ENCODE results near the gene MACF1. TPM values are rescaled to one million over a fixed set of nuclear protein-coding genes. Genes with fewer than 3 reads are reported as not detected.

MACF1 gene
- total RNA-seq, 4 donors from 2014 or later, result 82.1 to 247 (median 154) TPM

- Histone ChIP-seq H3K27me3 (no peaks in the 10 kb centered on the region), H3K4me1 (peaks cover 16 to 67% (median 37%) of the 10 kb centered on the region in 3 donors), H3K36me3 (no peaks in the 10 kb centered on the region), H3K9me3 (no peaks in the 10 kb centered on the region), H3K27ac (peak overlapping the region; percentile 1 to 71 (median 70)), H3K4me3 (no peak overlapping the region)
- DNase-seq, result no peak
- 16 to 27% methylated on average over 2 of the region's 2 CpGs for WGBS, 2 donors
- no peak for TF ChIP-seq POLR2A (IDR thresholded peaks at IDR 0.05)
- TF ChIP-seq CTCF (IDR thresholded peaks at IDR 0.05), result no peak
- intact Hi-C loops (cut with DNase I), result no loop called here
These were observed 30.5 kb upstream of the MACF1 start for GRCh38 chr1:39173995-39174380.

GRCh38 chr1:39174390-39175081, 30.0 kb upstream of the MACF1 start:
- no peaks in the 10 kb centered on the region for H3K36me3 ChIP-seq
- H3K4me1 ChIP-seq, result peaks cover 16 to 71% (median 37%) of the 10 kb centered on the region in 3 donors
- no peaks in the 10 kb centered on the region for H3K27me3 ChIP-seq
- no peak overlapping the region for H3K4me3 ChIP-seq
- intact Hi-C loops (cut with DNase I), result no loop called here
- TF ChIP-seq POLR2A (IDR thresholded peaks at IDR 0.05) (no peak), CTCF (IDR thresholded peaks at IDR 0.05) (no peak)
- no peak for DNase-seq
- H3K27ac ChIP-seq, result peak overlapping the region in 3 of 4 donors; percentile 68 to 71 (median 71)
- 65 to 67% methylated on average over 5 of the region's 5 CpGs for WGBS, 2 donors
- no peaks in the 10 kb centered on the region for H3K9me3 ChIP-seq

GRCh38 chr1:39177706-39178105, 26.8 kb upstream of the MACF1 start:
- Histone ChIP-seq H3K9me3 (no peaks in the 10 kb centered on the region), H3K4me1 (peaks cover 12 to 55% (median 33%) of the 10 kb centered on the region in 3 donors), H3K27ac (no peak overlapping the region), H3K36me3 (no peaks in the 10 kb centered on the region), H3K4me3 (no peak overlapping the region), H3K27me3 (no peaks in the 10 kb centered on the region)
- TF ChIP-seq POLR2A (IDR thresholded peaks at IDR 0.05), result no peak
- TF ChIP-seq CTCF (IDR thresholded peaks at IDR 0.05), result no peak
- 54 to 64% methylated on average over 3 of the region's 3 CpGs for WGBS, 2 donors
- intact Hi-C loops (cut with DNase I), result no loop called here
- DNase-seq, result no peak

GRCh38 chr1:39178541-39179431, 25.7 kb upstream of the MACF1 start:
- 55 to 56% methylated on average over 6 of the region's 6 CpGs for WGBS, 2 donors
- Histone ChIP-seq H3K36me3 (no peaks in the 10 kb centered on the region), H3K27me3 (no peaks in the 10 kb centered on the region), H3K27ac (no peak overlapping the region), H3K9me3 (no peaks in the 10 kb centered on the region), H3K4me1 (peaks cover 7 to 55% (median 31%) of the 10 kb centered on the region in 3 donors), H3K4me3 (no peak overlapping the region)
- no peak for DNase-seq
- TF ChIP-seq POLR2A (IDR thresholded peaks at IDR 0.05) (no peak), CTCF (IDR thresholded peaks at IDR 0.05) (no peak)
- intact Hi-C loops (cut with DNase I), result no loop called here

GRCh38 chr1:39181311-39181710, 23.2 kb upstream of the MACF1 start:
- 55 to 86% methylated on average over 3 of the region's 3 CpGs for WGBS, 2 donors
- H3K27ac ChIP-seq, result no peak overlapping the region
- intact Hi-C loops (cut with DNase I), result no loop called here
- no peaks in the 10 kb centered on the region for H3K36me3 ChIP-seq
- DNase-seq, result no peak
- H3K4me3 ChIP-seq, result no peak overlapping the region
- H3K27me3 ChIP-seq, result no peaks in the 10 kb centered on the region
- TF ChIP-seq CTCF (IDR thresholded peaks at IDR 0.05) (no peak), POLR2A (IDR thresholded peaks at IDR 0.05) (no peak)
- H3K4me1 ChIP-seq, result peaks cover 20 to 61% (median 24%) of the 10 kb centered on the region in 3 donors
- no peaks in the 10 kb centered on the region for H3K9me3 ChIP-seq
